Measurements from ENCODE around the gene NRXN3. TPM values are rescaled to one million over a fixed set of nuclear protein-coding genes. Genes with fewer than 3 reads are reported as not detected.

NRXN3 gene
- total RNA-seq, 1 donor, result 2.5 TPM

DNA sequence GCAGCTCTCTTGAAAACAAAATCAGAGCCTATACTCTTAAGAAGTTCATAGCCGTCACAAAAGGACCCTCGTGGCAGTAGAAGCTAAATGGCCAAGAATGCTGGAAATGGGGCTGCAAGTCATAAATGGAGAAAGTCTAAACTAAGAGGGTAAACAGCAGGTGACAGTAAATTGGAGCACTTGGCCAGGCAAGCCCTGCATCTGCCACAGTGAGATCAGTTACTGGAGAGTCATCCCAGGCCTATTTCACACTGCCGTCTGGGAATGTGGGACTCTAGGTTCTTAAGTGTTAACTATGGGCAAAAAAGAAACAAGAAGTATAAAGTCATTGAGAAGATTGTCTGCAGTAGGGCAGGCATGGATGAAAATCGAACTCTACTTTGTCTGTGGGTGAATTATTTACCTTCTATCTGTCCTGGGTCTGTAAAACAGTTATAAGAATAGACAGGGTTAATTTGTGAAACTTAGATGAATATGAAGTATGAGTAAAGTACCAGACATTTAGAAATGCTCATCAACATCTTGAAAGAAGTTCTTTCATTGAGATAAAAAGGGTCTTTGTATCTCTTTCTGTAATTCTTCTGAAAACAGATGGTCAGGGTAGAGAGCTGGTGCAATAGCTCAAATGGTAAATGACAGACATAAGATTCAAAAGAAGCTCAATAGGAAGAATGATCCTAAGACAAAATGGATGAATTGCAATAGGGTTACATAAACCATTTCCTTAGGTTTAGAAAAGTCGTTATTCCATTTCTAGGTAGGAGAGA, 1248.7 kb downstream of the NRXN3 start:
- Histone ChIP-seq H3K27ac (ENCODE audit: low read depth, low read length) (no peak overlapping the region), H3K27me3 (ENCODE audit: insufficient read depth, low read length) (no peaks in the 10 kb centered on the region), H3K4me3 (ENCODE audit: insufficient read depth, low read length) (no peak overlapping the region), H3K79me2 (ENCODE audit: insufficient read depth, low read length) (no peaks in the 10 kb centered on the region), H2AFZ (ENCODE audit: low read length) (no peak overlapping the region), H3K9me3 (ENCODE audit: low read depth, low read length) (no peaks in the 10 kb centered on the region), H3K4me2 (ENCODE audit: insufficient read depth, low read length) (no peak overlapping the region), H3K4me1 (ENCODE audit: insufficient read depth, low read length) (no peaks in the 10 kb centered on the region), H3K36me3 (ENCODE audit: insufficient read depth, low read length) (no peaks in the 10 kb centered on the region), H4K20me1 (ENCODE audit: insufficient read depth, low read length) (no peaks in the 10 kb centered on the region)
- no peak for DNase-seq (ENCODE audit: insufficient read length, low spot score, missing footprints)
- TF ChIP-seq, protein P1, sequence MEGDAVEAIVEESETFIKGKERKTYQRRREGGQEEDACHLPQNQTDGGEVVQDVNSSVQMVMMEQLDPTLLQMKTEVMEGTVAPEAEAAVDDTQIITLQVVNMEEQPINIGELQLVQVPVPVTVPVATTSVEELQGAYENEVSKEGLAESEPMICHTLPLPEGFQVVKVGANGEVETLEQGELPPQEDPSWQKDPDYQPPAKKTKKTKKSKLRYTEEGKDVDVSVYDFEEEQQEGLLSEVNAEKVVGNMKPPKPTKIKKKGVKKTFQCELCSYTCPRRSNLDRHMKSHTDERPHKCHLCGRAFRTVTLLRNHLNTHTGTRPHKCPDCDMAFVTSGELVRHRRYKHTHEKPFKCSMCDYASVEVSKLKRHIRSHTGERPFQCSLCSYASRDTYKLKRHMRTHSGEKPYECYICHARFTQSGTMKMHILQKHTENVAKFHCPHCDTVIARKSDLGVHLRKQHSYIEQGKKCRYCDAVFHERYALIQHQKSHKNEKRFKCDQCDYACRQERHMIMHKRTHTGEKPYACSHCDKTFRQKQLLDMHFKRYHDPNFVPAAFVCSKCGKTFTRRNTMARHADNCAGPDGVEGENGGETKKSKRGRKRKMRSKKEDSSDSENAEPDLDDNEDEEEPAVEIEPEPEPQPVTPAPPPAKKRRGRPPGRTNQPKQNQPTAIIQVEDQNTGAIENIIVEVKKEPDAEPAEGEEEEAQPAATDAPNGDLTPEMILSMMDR (IDR thresholded peaks at IDR 0.05; ENCODE audit: extremely low read depth, low read depth, low read length), result no peak

DNA sequence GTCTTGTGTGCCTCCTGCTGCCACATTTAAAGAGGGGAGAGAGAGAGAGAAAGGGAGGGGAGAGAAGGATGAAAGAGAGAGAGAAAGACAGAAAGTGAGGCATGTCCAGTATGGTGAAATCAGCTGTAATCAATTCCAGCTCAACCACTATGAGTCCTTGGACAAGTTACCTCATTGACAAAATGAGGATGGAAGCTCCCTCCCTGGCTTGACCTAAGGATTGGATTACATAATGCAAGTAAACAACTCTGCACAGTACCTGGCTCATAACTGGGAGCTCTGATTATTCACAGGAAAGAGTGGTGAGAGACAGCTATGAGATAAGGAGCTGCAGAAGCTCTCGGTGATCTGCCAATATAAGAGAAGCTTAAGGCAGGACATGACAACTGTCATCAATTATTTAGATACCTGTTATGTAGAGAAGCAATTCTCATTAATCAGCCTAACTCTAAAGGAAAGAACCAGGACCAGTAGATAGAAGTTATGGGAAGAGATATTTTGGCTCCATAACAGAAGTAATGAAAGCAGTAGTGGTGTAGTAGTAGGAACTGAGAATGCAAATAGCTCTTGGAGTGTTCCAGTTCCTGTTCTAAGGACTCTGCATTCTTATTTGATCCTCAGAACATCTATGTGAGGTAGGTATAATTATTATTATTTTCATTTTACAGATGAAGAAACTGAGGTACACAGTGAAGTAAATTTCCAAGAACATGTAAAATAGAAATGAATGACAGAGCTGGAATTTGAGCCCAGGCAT, 1249.6 kb downstream of the NRXN3 start:
- H3K27ac ChIP-seq (ENCODE audit: low read depth, low read length), result no peak overlapping the region
- no peak for DNase-seq (ENCODE audit: insufficient read length, low spot score, missing footprints)
- H3K9me3 ChIP-seq (ENCODE audit: low read depth, low read length), result no peaks in the 10 kb centered on the region

DNA sequence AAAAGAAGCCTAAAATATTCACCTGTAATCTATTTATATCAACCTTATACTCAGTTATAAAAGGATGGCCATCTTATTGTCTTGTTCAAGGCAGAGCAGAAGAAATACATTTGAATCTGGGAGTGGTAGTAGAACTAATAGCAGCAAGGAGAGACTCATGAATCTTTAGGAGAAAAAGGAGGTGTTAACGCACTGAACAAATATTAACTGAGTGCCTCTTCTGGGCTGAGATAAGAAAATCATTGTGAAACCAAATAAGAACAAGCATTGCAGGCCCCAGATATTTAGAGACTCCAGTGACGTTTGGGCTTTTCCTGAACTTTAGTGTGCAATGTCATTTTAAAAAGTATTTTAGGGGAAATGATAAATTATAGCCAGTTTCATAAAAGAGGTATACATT, 1250.6 kb downstream of the NRXN3 start:
- Histone ChIP-seq H2AFZ (ENCODE audit: low read length) (no peak overlapping the region), H4K20me1 (ENCODE audit: insufficient read depth, low read length) (no peaks in the 10 kb centered on the region), H3K36me3 (ENCODE audit: insufficient read depth, low read length) (no peaks in the 10 kb centered on the region), H3K4me2 (ENCODE audit: insufficient read depth, low read length) (no peak overlapping the region), H3K27me3 (ENCODE audit: insufficient read depth, low read length) (no peaks in the 10 kb centered on the region), H3K27ac (ENCODE audit: low read depth, low read length) (no peak overlapping the region), H3K9me3 (ENCODE audit: low read depth, low read length) (no peaks in the 10 kb centered on the region), H3K4me1 (ENCODE audit: insufficient read depth, low read length) (no peaks in the 10 kb centered on the region), H3K79me2 (ENCODE audit: insufficient read depth, low read length) (no peaks in the 10 kb centered on the region), H3K4me3 (ENCODE audit: insufficient read depth, low read length) (no peak overlapping the region)
- TF ChIP-seq, protein P1 (IDR thresholded peaks at IDR 0.05; ENCODE audit: extremely low read depth, low read depth, low read length), result no peak
- DNase-seq (ENCODE audit: insufficient read length, low spot score, missing footprints), result no peak

More for the DNA sequence above, 1249.6 kb downstream of the NRXN3 start:
- no peaks in the 10 kb centered on the region for H4K20me1 ChIP-seq (ENCODE audit: insufficient read depth, low read length)
- H3K4me1 ChIP-seq (ENCODE audit: insufficient read depth, low read length), result no peaks in the 10 kb centered on the region
- H3K4me2 ChIP-seq (ENCODE audit: insufficient read depth, low read length), result no peak overlapping the region
- no peak overlapping the region for H2AFZ ChIP-seq (ENCODE audit: low read length)
- no peaks in the 10 kb centered on the region for H3K27me3 ChIP-seq (ENCODE audit: insufficient read depth, low read length)
- H3K4me3 ChIP-seq (ENCODE audit: insufficient read depth, low read length), result no peak overlapping the region
- H3K36me3 ChIP-seq (ENCODE audit: insufficient read depth, low read length), result no peaks in the 10 kb centered on the region
- H3K79me2 ChIP-seq (ENCODE audit: insufficient read depth, low read length), result no peaks in the 10 kb centered on the region
- TF ChIP-seq, protein P1 (IDR thresholded peaks at IDR 0.05; ENCODE audit: extremely low read depth, low read depth, low read length), result no peak

DNA sequence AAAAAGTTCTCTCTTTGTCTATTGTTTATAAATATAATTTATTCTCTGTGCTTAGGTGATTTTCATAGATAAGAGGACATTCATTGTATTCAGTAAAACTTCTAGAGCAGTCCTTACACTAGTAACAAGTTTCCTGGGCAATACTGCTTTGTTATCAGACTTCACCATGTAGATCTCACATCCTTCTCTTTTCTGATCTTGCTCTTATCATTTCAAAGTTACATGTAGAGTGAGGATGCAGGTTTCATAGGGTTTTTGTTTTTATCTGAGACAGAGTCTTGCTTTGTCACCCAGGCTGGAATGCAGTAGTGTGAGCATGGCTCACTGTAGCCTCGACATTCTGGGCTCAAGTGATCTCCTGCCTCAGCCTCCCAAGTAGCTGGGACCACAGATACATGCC, 1251.6 kb downstream of the NRXN3 start:
- Histone ChIP-seq H3K79me2 (ENCODE audit: insufficient read depth, low read length) (no peaks in the 10 kb centered on the region), H2AFZ (ENCODE audit: low read length) (no peak overlapping the region), H3K27ac (ENCODE audit: low read depth, low read length) (no peak overlapping the region), H4K20me1 (ENCODE audit: insufficient read depth, low read length) (no peaks in the 10 kb centered on the region), H3K4me1 (ENCODE audit: insufficient read depth, low read length) (no peaks in the 10 kb centered on the region), H3K27me3 (ENCODE audit: insufficient read depth, low read length) (no peaks in the 10 kb centered on the region), H3K36me3 (ENCODE audit: insufficient read depth, low read length) (no peaks in the 10 kb centered on the region), H3K4me2 (ENCODE audit: insufficient read depth, low read length) (no peak overlapping the region), H3K4me3 (ENCODE audit: insufficient read depth, low read length) (no peak overlapping the region), H3K9me3 (ENCODE audit: low read depth, low read length) (no peaks in the 10 kb centered on the region)
- TF ChIP-seq, protein P1 (IDR thresholded peaks at IDR 0.05; ENCODE audit: extremely low read depth, low read depth, low read length), result no peak
- DNase-seq (ENCODE audit: insufficient read length, low spot score, missing footprints), result no peak

Data from osteoblast (primary cell).